NK-92 (cell line): ENCODE data around the gene TEX22.

ENCODE experiments used
- DNase-seq: peaks from one replicate; lab custom pipeline; 2025; ENCODE audit not compliant: unreplicated experiment; lab: John Stamatoyannopoulos, UW

TEX22 gene

GRCh38 chr14:105366386-105367074 is 31.8 kb upstream of the TEX22 start:
- no peak for DNase-seq

GRCh38 chr14:105367116-105368031 is 31.0 kb upstream of the TEX22 start:
- no peak for DNase-seq

- no peak for DNase-seq
These were observed 30.3 kb upstream of the TEX22 start for GRCh38 chr14:105368032-105368417.

- no peak for DNase-seq
These were observed 29.9 kb upstream of the TEX22 start for GRCh38 chr14:105368426-105368825.

- no peak for DNase-seq
These were observed 29.3 kb upstream of the TEX22 start for GRCh38 chr14:105368910-105369652.

- DNase-seq: no peak
These were observed 28.7 kb upstream of the TEX22 start for GRCh38 chr14:105369653-105370040.

GRCh38 chr14:105374389-105374788 is 23.9 kb upstream of the TEX22 start:
- no peak for DNase-seq

GRCh38 chr14:105375635-105376057 is 22.7 kb upstream of the TEX22 start:
- no peak for DNase-seq

GRCh38 chr14:105376521-105377440 is 21.6 kb upstream of the TEX22 start:
- no peak for DNase-seq

- no peak for DNase-seq
These were observed 20.7 kb upstream of the TEX22 start for GRCh38 chr14:105377555-105378182.

- DNase-seq: no peak
These were observed 20.1 kb upstream of the TEX22 start for GRCh38 chr14:105378199-105378598.

- no peak for DNase-seq
These were observed 19.3 kb upstream of the TEX22 start for GRCh38 chr14:105378873-105379685.

- DNase-seq: no peak
These were observed 18.4 kb upstream of the TEX22 start for GRCh38 chr14:105379946-105380345.

- no peak for DNase-seq
These were observed 17.6 kb upstream of the TEX22 start for GRCh38 chr14:105380756-105381155.

GRCh38 chr14:105381446-105382342 is 16.6 kb upstream of the TEX22 start:
- no peak for DNase-seq

GRCh38 chr14:105382343-105383082 is 15.8 kb upstream of the TEX22 start:
- no peak for DNase-seq

GRCh38 chr14:105383083-105383730 is 15.1 kb upstream of the TEX22 start:
- DNase-seq: no peak
